Lung (tissue), 16 donors: ENCODE data around the gene NINJ1. TPM values are rescaled to one million over a fixed set of nuclear protein-coding genes. Genes with fewer than 3 reads are reported as not detected.

Experiments used
- ATAC-seq: fragments of 200-7000 bp; cut with Tn5 transposase; one replicate; pipeline ENCODE4 v1.9.1; 2020; ENCODE audit warnings: moderate number of reproducible peaks; ENCODE audit not compliant: insufficient read depth, low FRiP score
- DNase-seq, 3 donors: peaks; one replicate each; pipeline ENCODE4 v3.0.0-alpha.2; 2013 to 2017
- H3K27ac ChIP-seq, 2 donors: one replicate each; pipeline ENCODE4 v1.5.1; 2013; ENCODE audit warnings: mild to moderate bottlenecking in 2 of 2, moderate library complexity in 2 of 2, control low read depth in 1 of 2, inconsistent platforms in 1 of 2, low read depth in 1 of 2, low read length in 1 of 2
- H3K27me3 ChIP-seq, 3 donors: one replicate each; pipeline ENCODE4 v1.5.1; 2013; ENCODE audit warnings: low read length in 2 of 3; ENCODE audit not compliant: control insufficient read depth in 3 of 3, insufficient read depth in 3 of 3
- H3K36me3 ChIP-seq, 4 donors: one replicate each; pipeline ENCODE4 v1.5.1; 2013; ENCODE audit warnings: low read length in 4 of 4, mild to moderate bottlenecking in 1 of 4, moderate library complexity in 1 of 4; ENCODE audit not compliant: control insufficient read depth in 4 of 4, insufficient read depth in 4 of 4
- H3K4me1 ChIP-seq, 5 donors: one replicate each; pipeline ENCODE4 v1.5.1; 2013; ENCODE audit warnings: low read length in 5 of 5, mild to moderate bottlenecking in 2 of 5, moderate library complexity in 1 of 5; ENCODE audit not compliant: control insufficient read depth in 5 of 5, insufficient read depth in 5 of 5
- H3K4me3 ChIP-seq: one replicate; pipeline ENCODE4 v1.5.1; 2013; ENCODE audit warnings: mild to moderate bottlenecking, control low read depth, moderate library complexity
- H3K9ac ChIP-seq, 2 donors: one replicate each; pipeline ENCODE4 v1.5.1; 2013; ENCODE audit warnings: low read length in 2 of 2, control low read depth in 1 of 2; ENCODE audit not compliant: insufficient read depth in 1 of 2
- H3K9me3 ChIP-seq, 4 donors: one replicate each; pipeline ENCODE4 v1.5.1; 2013; ENCODE audit warnings: low read length in 3 of 4, mild to moderate bottlenecking in 1 of 4, moderate library complexity in 1 of 4; ENCODE audit not compliant: control insufficient read depth in 4 of 4, insufficient read depth in 3 of 4
- CTCF ChIP-seq: IDR thresholded peaks from 2 replicates; pipeline ENCODE4 v1.5.1; 2012; ENCODE audit warnings: mild to moderate bottlenecking; ENCODE audit errors: control extremely low read depth, extremely low read depth
- WGBS, 2 donors: extraction: QIAGEN DNeasy Blood & Tissue Kit; methylation state at CpG; one replicate each; pipeline ENCODE4 v1.1.7; 2013; 5-methylcytosine and 5-hydroxymethylcytosine counted together
- long read RNA-seq, 5 donors: transcript quantifications; one replicate each; lab custom pipeline, GENCODE V29; 2026
- polyA plus RNA-seq, 2 donors: library from polyadenylated mRNA; stranded (reverse); fragments of 200-250 nt; gene quantifications; one replicate each; pipeline ENCODE4 v1.2.1, GENCODE V29; 2013
- total RNA-seq, 2 donors: library from RNA; depleted of rRNA in 1 of 2; stranded (reverse); fragments of >200 nt in 1 of 2; gene quantifications; one replicate each; pipeline ENCODE4 v1.2.1, GENCODE V29; 2014 to 2021
- donor health status: control.
- donor health status: control.
- donor health status: Bipolar disorder and iron deficiency.
- donor health status: healthy.
- donor health status: DM: yes; HTN: yes; CAD: no.

Gene NINJ1
- total RNA-seq (10 to 100 TPM; 48.5 to 52.5 TPM), polyA plus RNA-seq (100 to 1,000 TPM in 1 of 2 donors, 10 to 100 TPM in 1; 44.3 to 324 TPM)
- long read RNA-seq, donor 1, transcript NINJ1-201 (4 exons, 1,281 nt) = major isoform, 35 of 60 reads
- long read RNA-seq, donor 1, transcript NINJ1-204 (2 exons, 2,026 nt) = minor isoform, 7 of 60 reads
- long read RNA-seq, donor 1, partial matches to known transcripts = 17 of 60 reads
- long read RNA-seq, donor 1, other reads (novel, unspliced or antisense) = 0 of 60 reads
- long read RNA-seq, donor 2, transcript NINJ1-204 (2 exons, 2,026 nt) = minor isoform, 5 of 19 reads
- long read RNA-seq, donor 2, transcript NINJ1-201 (4 exons, 1,281 nt) = major isoform, 14 of 19 reads
- long read RNA-seq, donor 2, partial matches to known transcripts = 0 of 19 reads
- long read RNA-seq, donor 2, other reads (novel, unspliced or antisense) = 0 of 19 reads
- long read RNA-seq, donor 3, transcript NINJ1-201 (4 exons, 1,281 nt) = major isoform, 12 of 16 reads
- long read RNA-seq, donor 3, partial matches to known transcripts = 0 of 16 reads
- long read RNA-seq, donor 3, other reads (novel, unspliced or antisense) = 0 of 16 reads
- long read RNA-seq, donor 4, transcript NINJ1-201 (4 exons, 1,281 nt) = major isoform, 10 of 13 reads
- long read RNA-seq, donor 4, partial matches to known transcripts = 0 of 13 reads
- long read RNA-seq, donor 4, other reads (novel, unspliced or antisense) = 0 of 13 reads
- long read RNA-seq, donor 5, transcript NINJ1-201 (4 exons, 1,281 nt) = major isoform, 32 of 56 reads
- long read RNA-seq, donor 5, transcript NINJ1-204 (2 exons, 2,026 nt) = minor isoform, 5 of 56 reads
- long read RNA-seq, donor 5, partial matches to known transcripts = 17 of 56 reads
- long read RNA-seq, donor 5, other reads (novel, unspliced or antisense) = 0 of 56 reads

- no peaks in the 10 kb centered on the region for H3K27me3 ChIP-seq
- DNase-seq (peak; percentile 84 to 88 (median 85)), ATAC-seq (peak; percentile 90)
- H3K9me3 ChIP-seq = peaks cover 0 to 3% (median 0%) of the 10 kb centered on the region in 4 donors
- peak within 1 kb of the TSS; percentile 53 for H3K4me3 ChIP-seq
- peak within 1 kb of the TSS; percentile 67 to 72 for H3K9ac ChIP-seq
- peaks cover 3 to 46% (median 12%) of the 10 kb centered on the region in 5 donors for H3K4me1 ChIP-seq
- WGBS, 2 donors = 0 to 1% methylated on average over 67 to 78 of the region's 78 CpGs
- peak within 1 kb of the TSS; percentile 81 to 95 for H3K27ac ChIP-seq
- no peak for TF ChIP-seq CTCF
- no peaks in the 10 kb centered on the region for H3K36me3 ChIP-seq
Measured at GRCh38 chr9:93134015-93134739, at the start of gene NINJ1. NINJ1 (minus strand) TSS chr9:93134251; CDS start chr9:93134217, 34 bp downstream.

GRCh38 chr9:93183131-93183662 lies 49.1 kb upstream of the NINJ1 start:
- Histone ChIP-seq H3K9me3 (peaks cover 0 to 7% (median 0%) of the 10 kb centered on the region in 4 donors), H3K27ac (no peak overlapping the region), H3K36me3 (no peaks in the 10 kb centered on the region), H3K9ac (no peak overlapping the region), H3K27me3 (peaks cover 0 to 23% (median 18%) of the 10 kb centered on the region in 3 donors), H3K4me1 (peaks cover 0 to 15% (median 5%) of the 10 kb centered on the region in 5 donors), H3K4me3 (no peak overlapping the region)
- DNase-seq = no peak
- WGBS, 2 donors = 86 to 87% methylated on average over 5 of the region's 5 CpGs
- TF ChIP-seq CTCF = no peak
- ATAC-seq = no peak

GRCh38 chr9:93182572-93182971 lies 48.5 kb upstream of the NINJ1 start:
- no peak for TF ChIP-seq CTCF
- no peak for ATAC-seq
- 72 to 81% methylated on average over 6 of the region's 6 CpGs for WGBS, 2 donors
- Histone ChIP-seq H3K27ac (no peak overlapping the region), H3K9me3 (peaks cover 0 to 7% (median 0%) of the 10 kb centered on the region in 4 donors), H3K4me3 (no peak overlapping the region), H3K27me3 (peaks cover 0 to 23% (median 18%) of the 10 kb centered on the region in 3 donors), H3K4me1 (peaks cover 0 to 16% (median 5%) of the 10 kb centered on the region in 5 donors), H3K36me3 (no peaks in the 10 kb centered on the region), H3K9ac (no peak overlapping the region)
- peak in 2 of 3 donors; percentile 21 to 31 for DNase-seq
